OCI-LY7 (cell line): ENCODE measurements around the gene FIGNL2. TPM values are rescaled to one million over a fixed set of nuclear protein-coding genes. Genes with fewer than 3 reads are reported as not detected.

Experiments used
- BruUV-seq: library from RNA; stranded (reverse); fragments of 400-500 nt; replicated peaks from 2 replicates; lab custom pipeline; 2021; lab: Mats Ljungman, UMichigan
- CTCF ChIA-PET: fragments of 300-600 bp; sonication (Branson Sonifier 250); formaldehyde crosslinking; loops from one replicate; lab custom pipeline; 2022; ENCODE audit warnings: antibody characterized with exemption; ENCODE audit not compliant: unreplicated experiment; lab: Charles Lee
- POLR2A ChIA-PET: fragments of 300-600 bp; sonication (Branson Sonifier 250); formaldehyde crosslinking; loops from one replicate; lab custom pipeline; 2022; ENCODE audit warnings: antibody characterized with exemption; lab: Charles Lee
- DNase-seq: peaks from one replicate; pipeline ENCODE4 v3.0.0-alpha.2; 2015; ENCODE audit warnings: low spot score
- H2AFZ ChIP-seq: fragments of 200-600 bp; sonication (generic), shearing (Covaris generic); 2 replicates; pipeline ENCODE4 v1.6.1; 2014; ENCODE audit warnings: mild to moderate bottlenecking, antibody characterized with exemption, low read length, moderate library complexity
- H3K27ac ChIP-seq: fragments of 200-600 bp; sonication (generic); 2 replicates; pipeline ENCODE4 v1.5.1; 2014; ENCODE audit warnings: mixed run types, low read depth, mild to moderate bottlenecking, moderate library complexity, low read length, inconsistent platforms; ENCODE audit not compliant: poor library complexity, severe bottlenecking
- H3K36me3 ChIP-seq: fragments of 200-600 bp; sonication (generic); 2 replicates; pipeline ENCODE4 v1.6.1; 2014; ENCODE audit warnings: mild to moderate bottlenecking, antibody characterized with exemption, low read length, moderate library complexity, mixed read lengths; ENCODE audit not compliant: insufficient read depth
- H3K4me1 ChIP-seq: fragments of 200-600 bp; sonication (generic); 2 replicates; pipeline ENCODE4 v1.5.1; 2014; ENCODE audit warnings: mild to moderate bottlenecking, low read length; ENCODE audit not compliant: insufficient read depth, poor library complexity, severe bottlenecking
- H3K4me2 ChIP-seq: fragments of 200-600 bp; sonication (generic); 2 replicates; pipeline ENCODE4 v1.6.1; 2014; ENCODE audit warnings: mild to moderate bottlenecking, low read length
- H3K4me3 ChIP-seq: fragments of 200-600 bp; sonication (generic); 2 replicates; pipeline ENCODE4 v1.5.1; 2014; ENCODE audit warnings: mild to moderate bottlenecking, low read depth, low read length; ENCODE audit not compliant: poor library complexity, severe bottlenecking
- H3K79me2 ChIP-seq: fragments of 200-600 bp; sonication (generic); 2 replicates; pipeline ENCODE4 v1.6.1; 2016; ENCODE audit warnings: low read depth, mild to moderate bottlenecking, low read length, moderate library complexity, mixed read lengths; ENCODE audit not compliant: insufficient read depth
- H3K9me2 ChIP-seq: fragments of 200-600 bp; sonication (generic); 2 replicates; pipeline ENCODE4 v1.6.1; 2016; ENCODE audit warnings: mild to moderate bottlenecking, low read length, mixed read lengths; ENCODE audit not compliant: insufficient read depth
- H3K9me3 ChIP-seq: fragments of 200-600 bp; sonication (generic); 2 replicates; pipeline ENCODE4 v1.6.1; 2014; ENCODE audit warnings: mild to moderate bottlenecking, mixed run types, low read length, mixed read lengths
- H4K20me1 ChIP-seq: fragments of 200-600 bp; sonication (generic); 2 replicates; pipeline ENCODE4 v1.6.1; 2014; ENCODE audit warnings: mild to moderate bottlenecking, antibody characterized with exemption, low read length, moderate library complexity, mixed read lengths; ENCODE audit not compliant: insufficient read depth
- EZH2phosphoT487 ChIP-seq: fragments of 200-600 bp; sonication (generic); IDR thresholded peaks from 2 replicates; pipeline ENCODE4 v1.6.1; 2018; ENCODE audit warnings: low read depth, borderline replicate concordance, mild to moderate bottlenecking, mixed run types, antibody characterized with exemption, low read length, moderate library complexity, mixed read lengths
- intact Hi-C: fragments of 100-400 bp; cut with micrococcal nuclease; formaldehyde crosslinking; loops from one replicate; pipeline ENCODE4 v1.10.0; 2022; ENCODE audit not compliant: unreplicated experiment
- total RNA-seq, 2 experiments: library from RNA; depleted of rRNA in 1 of 2; stranded (reverse); fragments of >200 nt in 1 of 2; shearing (Covaris generic) in 1 of 2; gene quantifications; 2 replicates each; pipeline ENCODE4 v1.2.3, GENCODE V29; 2014 to 2022
- TF ChIP-seq, protein P1 (sequence below): fragments of 200-600 bp; sonication (generic); conservative IDR thresholded peaks from 2 replicates; pipeline ENCODE4 v1.5.1; 2014; ENCODE audit warnings: mild to moderate bottlenecking, antibody characterized with exemption, low read length, moderate library complexity, mixed read lengths

Gene FIGNL2
- total RNA-seq, 2 experiments from 2014 or later, result not detected

DNA sequence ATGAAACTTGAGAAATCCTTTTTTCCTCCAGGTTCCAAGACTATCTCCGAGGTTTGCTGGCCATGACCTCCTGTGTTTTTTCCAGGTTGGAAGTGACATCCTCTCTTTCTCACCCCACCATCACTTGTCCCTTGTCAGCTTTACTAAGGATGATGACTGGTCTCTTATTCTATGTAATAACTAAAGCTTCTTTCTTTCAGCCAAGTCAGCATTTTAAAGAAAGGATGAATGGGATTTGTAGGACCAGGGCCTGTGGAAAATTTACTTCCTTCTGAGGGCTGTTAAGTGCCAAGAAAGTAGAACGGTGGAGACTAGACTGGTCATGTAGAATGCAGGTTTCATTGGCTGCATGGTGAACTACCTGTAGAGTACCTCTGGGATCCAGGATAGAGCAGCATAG lies 73.6 kb downstream of the FIGNL2 start:
- DNase-seq, result no peak
- no peaks in the 10 kb centered on the region for H3K36me3 ChIP-seq
- intact Hi-C loops, result no loop called here
- no peak overlapping the region for H3K4me2 ChIP-seq
- no peaks in the 10 kb centered on the region for H3K79me2 ChIP-seq
- no TSS peak for BruUV-seq
- no peaks in the 10 kb centered on the region for H3K9me3 ChIP-seq
- H4K20me1 ChIP-seq, result no peaks in the 10 kb centered on the region
- TF ChIP-seq, protein P1, sequence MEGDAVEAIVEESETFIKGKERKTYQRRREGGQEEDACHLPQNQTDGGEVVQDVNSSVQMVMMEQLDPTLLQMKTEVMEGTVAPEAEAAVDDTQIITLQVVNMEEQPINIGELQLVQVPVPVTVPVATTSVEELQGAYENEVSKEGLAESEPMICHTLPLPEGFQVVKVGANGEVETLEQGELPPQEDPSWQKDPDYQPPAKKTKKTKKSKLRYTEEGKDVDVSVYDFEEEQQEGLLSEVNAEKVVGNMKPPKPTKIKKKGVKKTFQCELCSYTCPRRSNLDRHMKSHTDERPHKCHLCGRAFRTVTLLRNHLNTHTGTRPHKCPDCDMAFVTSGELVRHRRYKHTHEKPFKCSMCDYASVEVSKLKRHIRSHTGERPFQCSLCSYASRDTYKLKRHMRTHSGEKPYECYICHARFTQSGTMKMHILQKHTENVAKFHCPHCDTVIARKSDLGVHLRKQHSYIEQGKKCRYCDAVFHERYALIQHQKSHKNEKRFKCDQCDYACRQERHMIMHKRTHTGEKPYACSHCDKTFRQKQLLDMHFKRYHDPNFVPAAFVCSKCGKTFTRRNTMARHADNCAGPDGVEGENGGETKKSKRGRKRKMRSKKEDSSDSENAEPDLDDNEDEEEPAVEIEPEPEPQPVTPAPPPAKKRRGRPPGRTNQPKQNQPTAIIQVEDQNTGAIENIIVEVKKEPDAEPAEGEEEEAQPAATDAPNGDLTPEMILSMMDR, result no peak
- TF ChIP-seq EZH2phosphoT487, result no peak
- no peak overlapping the region for H3K27ac ChIP-seq
- CTCF ChIA-PET, result no interaction called here
- POLR2A ChIA-PET, result no interaction called here
- H3K4me1 ChIP-seq, result no peaks in the 10 kb centered on the region
- H3K4me3 ChIP-seq, result no peak overlapping the region
- H2AFZ ChIP-seq, result no peak overlapping the region
- H3K9me2 ChIP-seq, result no peaks in the 10 kb centered on the region

DNA sequence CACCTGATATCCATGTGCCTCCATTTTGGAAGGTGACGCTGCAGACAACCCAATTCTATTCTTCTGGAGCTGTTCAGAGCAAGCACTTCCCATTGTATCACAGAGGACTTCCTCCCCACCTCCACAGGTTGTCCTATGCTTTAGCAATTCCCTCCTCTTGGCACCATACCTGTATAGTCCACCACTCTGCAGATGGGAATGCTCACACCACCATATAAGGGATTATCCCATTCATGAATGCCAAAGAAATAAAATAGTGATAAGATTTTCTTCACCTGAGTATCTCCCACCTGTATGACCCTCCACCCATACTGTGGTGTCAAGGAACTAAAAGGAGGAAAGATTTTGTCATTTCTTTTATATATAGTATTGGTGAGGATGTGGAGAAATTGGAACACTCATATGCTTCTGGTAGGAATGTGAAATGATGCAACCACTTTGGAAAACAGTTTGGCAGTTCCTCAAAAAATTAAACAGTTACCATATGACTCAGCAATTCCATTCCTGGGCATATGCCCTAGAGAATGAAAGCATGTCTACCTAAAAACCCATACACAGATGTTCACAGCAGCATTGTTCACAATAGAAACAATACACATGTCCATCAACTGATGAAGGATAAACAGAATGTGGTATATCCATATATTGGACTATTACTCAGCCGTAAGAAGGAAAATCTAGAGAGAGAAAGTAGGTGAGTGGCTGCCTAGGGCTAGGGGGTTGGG lies 75.2 kb downstream of the FIGNL2 start:
- Histone ChIP-seq H3K4me3 (no peak overlapping the region), H3K79me2 (no peaks in the 10 kb centered on the region), H4K20me1 (no peaks in the 10 kb centered on the region), H3K9me3 (no peaks in the 10 kb centered on the region), H3K4me1 (no peaks in the 10 kb centered on the region), H2AFZ (no peak overlapping the region), H3K27ac (no peak overlapping the region), H3K9me2 (no peaks in the 10 kb centered on the region), H3K36me3 (no peaks in the 10 kb centered on the region), H3K4me2 (no peak overlapping the region)
- no TSS peak for BruUV-seq
- ChIA-PET CTCF (no interaction called here), POLR2A (interaction anchor here (0.7 kb wide), 1 partner anchor 46 kb away, joined by 3 read pairs; no protein-coding TSS in a partner anchor)
- DNase-seq, result no peak
- TF ChIP-seq EZH2phosphoT487, result no peak
- TF ChIP-seq, protein P1, result no peak
- intact Hi-C loops, result no loop called here

DNA sequence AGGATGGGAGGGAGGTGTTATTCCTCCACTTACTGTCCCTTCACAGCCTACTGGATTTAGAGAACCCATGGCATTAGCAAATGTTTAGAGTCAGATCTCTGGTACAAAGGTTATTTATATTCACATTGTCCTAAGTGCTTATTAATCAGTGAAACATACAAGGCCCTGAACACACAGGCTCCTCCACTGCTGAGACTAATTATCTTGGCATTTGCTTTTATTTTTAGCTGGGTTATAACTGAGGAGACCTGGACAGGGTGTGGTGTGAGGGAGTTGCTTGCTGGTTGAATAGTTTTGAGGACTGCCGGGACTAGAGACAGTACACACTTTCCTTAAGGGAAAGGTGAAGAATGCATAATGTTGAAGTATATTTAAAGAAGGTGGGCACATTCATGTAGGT lies 77.5 kb downstream of the FIGNL2 start:
- no peak overlapping the region for H3K4me3 ChIP-seq
- no TSS peak for BruUV-seq
- intact Hi-C loops, result no loop called here
- no peaks in the 10 kb centered on the region for H3K36me3 ChIP-seq
- H3K27ac ChIP-seq, result no peak overlapping the region
- ChIA-PET CTCF (no interaction called here), POLR2A (no interaction called here)
- H4K20me1 ChIP-seq, result no peaks in the 10 kb centered on the region
- H3K4me1 ChIP-seq, result no peaks in the 10 kb centered on the region
- H3K9me3 ChIP-seq, result no peaks in the 10 kb centered on the region
- DNase-seq, result no peak
- no peaks in the 10 kb centered on the region for H3K9me2 ChIP-seq
- H2AFZ ChIP-seq, result no peak overlapping the region
- TF ChIP-seq, protein P1, result no peak
- TF ChIP-seq EZH2phosphoT487, result no peak
- H3K4me2 ChIP-seq, result no peak overlapping the region
- no peaks in the 10 kb centered on the region for H3K79me2 ChIP-seq
